NB4 (cell line): ENCODE data around the gene MB21D2.

ENCODE experiments used
- DNase-seq: peaks from one replicate; pipeline ENCODE4 v3.0.0; 2010; ENCODE audit warnings: low read depth
- H3K4me3 ChIP-seq: one replicate; pipeline ENCODE4 v1.5.1; 2011; ENCODE audit warnings: mild to moderate bottlenecking, low read depth, low read length, moderate library complexity
- MYC ChIP-seq: IDR thresholded peaks from 2 replicates; pipeline ENCODE4 v1.6.1; 2011; ENCODE audit warnings: low read depth, low read length
- POLR2A ChIP-seq: IDR thresholded peaks from 2 replicates; pipeline ENCODE4 v1.6.1; 2011; ENCODE audit warnings: mild to moderate bottlenecking; ENCODE audit not compliant: insufficient read length; ENCODE audit errors: extremely low read depth
- TF ChIP-seq, protein P1 (sequence below): IDR thresholded peaks from 2 replicates; pipeline ENCODE4 v1.6.1; 2011; ENCODE audit warnings: low read depth, low read length
- TF ChIP-seq, protein P2 (sequence below): IDR thresholded peaks from one replicate; pipeline ENCODE4 v1.5.1; 2012; ENCODE audit warnings: low read depth, low read length

MB21D2 gene

DNA sequence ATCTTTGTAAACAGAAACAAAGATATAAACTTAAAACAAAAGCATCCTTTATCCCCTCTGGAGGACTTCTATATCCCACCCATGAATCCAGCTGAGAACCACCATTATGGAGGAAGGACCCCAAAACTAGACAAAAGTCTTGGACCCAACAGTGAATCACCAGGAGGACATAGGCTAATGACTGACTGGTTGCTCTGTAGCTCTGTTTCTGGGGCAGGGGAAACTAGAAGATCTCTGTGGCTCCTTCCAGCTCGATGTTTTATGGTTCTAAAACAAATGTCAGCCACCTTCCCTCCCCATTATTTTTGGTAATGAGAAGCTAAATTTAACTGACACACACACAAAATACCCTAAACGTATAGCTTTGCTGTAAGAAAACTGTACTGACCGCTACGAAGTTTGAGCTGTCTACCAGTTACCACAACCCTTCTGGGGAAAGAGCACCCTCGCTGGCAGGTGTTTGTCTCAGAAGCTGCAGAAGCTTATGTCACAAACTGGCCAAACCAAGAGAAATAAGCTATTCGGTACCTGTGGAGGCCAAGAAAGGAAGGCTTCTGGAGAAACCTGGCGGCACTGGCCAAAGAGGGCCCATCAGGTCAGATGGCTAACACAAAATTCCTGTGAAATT is 36.4 kb downstream of the MB21D2 start:
- no peak overlapping the region for H3K4me3 ChIP-seq
- TF ChIP-seq MYC (no peak), POLR2A (no peak)
- TF ChIP-seq, protein P1, sequence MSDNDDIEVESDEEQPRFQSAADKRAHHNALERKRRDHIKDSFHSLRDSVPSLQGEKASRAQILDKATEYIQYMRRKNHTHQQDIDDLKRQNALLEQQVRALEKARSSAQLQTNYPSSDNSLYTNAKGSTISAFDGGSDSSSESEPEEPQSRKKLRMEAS = no peak
- TF ChIP-seq, protein P2, sequence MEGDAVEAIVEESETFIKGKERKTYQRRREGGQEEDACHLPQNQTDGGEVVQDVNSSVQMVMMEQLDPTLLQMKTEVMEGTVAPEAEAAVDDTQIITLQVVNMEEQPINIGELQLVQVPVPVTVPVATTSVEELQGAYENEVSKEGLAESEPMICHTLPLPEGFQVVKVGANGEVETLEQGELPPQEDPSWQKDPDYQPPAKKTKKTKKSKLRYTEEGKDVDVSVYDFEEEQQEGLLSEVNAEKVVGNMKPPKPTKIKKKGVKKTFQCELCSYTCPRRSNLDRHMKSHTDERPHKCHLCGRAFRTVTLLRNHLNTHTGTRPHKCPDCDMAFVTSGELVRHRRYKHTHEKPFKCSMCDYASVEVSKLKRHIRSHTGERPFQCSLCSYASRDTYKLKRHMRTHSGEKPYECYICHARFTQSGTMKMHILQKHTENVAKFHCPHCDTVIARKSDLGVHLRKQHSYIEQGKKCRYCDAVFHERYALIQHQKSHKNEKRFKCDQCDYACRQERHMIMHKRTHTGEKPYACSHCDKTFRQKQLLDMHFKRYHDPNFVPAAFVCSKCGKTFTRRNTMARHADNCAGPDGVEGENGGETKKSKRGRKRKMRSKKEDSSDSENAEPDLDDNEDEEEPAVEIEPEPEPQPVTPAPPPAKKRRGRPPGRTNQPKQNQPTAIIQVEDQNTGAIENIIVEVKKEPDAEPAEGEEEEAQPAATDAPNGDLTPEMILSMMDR = no peak
- no peak for DNase-seq

DNA sequence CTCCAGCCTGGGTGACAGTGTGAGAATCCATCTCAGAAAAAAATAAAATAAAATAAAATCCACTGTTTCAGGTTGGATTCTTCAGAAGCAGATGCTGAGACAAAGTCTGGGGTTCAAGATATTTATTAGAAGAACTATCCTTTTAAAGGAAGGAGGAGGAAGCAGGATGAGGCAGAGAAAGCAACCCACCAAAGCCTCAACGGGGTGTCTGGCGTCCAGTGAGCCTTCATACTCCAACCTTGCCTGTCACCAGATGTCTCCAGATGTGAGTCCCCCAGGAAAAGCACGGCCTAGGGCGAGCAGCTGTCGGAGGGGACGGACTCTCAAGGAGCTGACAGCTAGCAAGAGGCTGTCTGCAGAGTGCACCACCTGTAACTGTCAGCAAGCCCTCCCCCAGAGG is 37.3 kb downstream of the MB21D2 start:
- no peak for DNase-seq
- no peak overlapping the region for H3K4me3 ChIP-seq
- TF ChIP-seq, protein P2 = no peak
- no peak for TF ChIP-seq MYC
- TF ChIP-seq POLR2A = no peak
- TF ChIP-seq, protein P1 = no peak

DNA sequence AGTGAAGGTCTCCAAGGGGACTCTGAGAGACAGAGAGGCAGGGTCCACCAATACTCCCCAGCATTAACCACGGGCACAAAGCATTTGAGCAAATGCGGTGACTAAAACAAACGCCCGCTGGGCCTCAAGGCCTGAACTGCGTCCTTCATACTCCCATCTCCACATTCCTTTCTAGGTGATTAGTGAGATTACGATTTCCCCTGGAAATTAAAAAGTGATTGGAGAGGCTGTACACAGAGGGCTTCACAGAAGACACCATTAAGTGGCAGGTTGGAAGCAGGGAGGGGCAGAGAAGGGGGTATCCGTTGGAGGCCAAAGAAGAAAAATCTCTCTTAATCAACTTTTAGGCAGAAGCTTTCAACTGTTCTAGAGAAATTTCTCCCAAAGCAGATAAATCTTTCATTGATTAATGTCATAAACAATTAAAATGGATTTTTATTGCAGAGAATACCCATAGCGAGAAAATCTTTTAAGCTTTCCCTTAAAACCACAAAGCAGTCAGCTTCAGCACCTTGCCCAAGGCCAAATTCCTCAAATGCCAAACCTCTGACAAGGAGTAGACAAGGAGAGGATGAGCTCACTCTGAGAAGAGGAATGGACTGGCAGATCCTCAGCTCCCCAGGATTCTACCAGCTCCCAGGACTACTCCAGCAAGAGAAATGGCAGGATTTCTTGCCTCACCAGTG is 38.2 kb downstream of the MB21D2 start:
- DNase-seq = no peak
- TF ChIP-seq, protein P2 = no peak
- TF ChIP-seq POLR2A = no peak
- TF ChIP-seq MYC = no peak
- TF ChIP-seq, protein P1 = no peak
- H3K4me3 ChIP-seq = no peak overlapping the region

DNA sequence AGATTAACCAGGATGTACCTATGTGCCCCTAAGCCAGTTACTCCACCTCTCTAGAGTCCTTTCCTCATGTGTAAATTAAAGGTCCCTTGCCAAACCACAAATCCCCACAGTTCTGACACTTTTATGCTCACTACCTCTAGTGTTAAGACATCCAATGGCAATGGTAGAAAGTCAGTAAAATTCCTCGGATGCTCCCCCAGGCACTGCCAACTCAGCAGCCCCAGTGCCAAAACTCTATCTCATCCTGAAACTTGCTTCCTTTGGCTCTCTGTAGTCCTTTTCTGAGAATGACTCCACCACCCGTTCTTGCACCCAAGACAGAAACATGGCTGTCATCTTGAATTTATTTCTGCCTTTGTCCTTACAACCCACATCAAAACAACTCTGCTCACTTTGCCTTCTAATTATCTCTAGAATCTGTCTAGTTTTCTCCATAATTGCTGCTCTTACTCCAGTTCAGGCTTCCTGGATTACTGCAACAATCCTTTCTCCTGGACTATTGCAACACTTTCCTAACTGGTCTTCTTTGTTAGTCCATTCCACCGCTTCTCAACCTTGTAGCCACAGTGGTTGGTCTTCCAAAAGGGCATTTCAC is 41.6 kb downstream of the MB21D2 start:
- no peak overlapping the region for H3K4me3 ChIP-seq
- TF ChIP-seq, protein P2 = no peak
- TF ChIP-seq POLR2A = no peak
- TF ChIP-seq, protein P1 = no peak
- TF ChIP-seq MYC = no peak
- no peak for DNase-seq

DNA sequence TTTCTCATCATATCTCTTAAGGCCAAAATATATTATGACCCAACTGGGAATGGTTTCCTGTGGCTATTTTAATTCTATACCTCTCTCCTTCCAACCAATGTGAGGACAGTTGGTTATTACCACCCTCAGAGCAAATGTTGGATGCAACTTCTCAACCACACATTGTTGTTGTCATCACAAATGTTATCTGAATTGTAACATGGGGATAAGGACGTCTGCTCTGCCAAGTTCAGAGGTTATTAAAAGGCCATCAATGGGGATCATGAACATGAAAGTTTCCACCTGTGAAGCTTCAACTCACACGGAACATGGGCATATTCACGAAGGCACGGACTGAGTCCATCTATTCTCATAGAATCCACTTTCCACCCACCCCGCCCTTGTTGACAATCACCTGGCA is 46.8 kb downstream of the MB21D2 start:
- TF ChIP-seq POLR2A = no peak
- TF ChIP-seq MYC = no peak
- TF ChIP-seq, protein P1 = no peak
- TF ChIP-seq, protein P2 = no peak
- no peak overlapping the region for H3K4me3 ChIP-seq
- DNase-seq = no peak
